Stimulated activated naive B cell treated with anti-CD40 and anti-IgM and Interleukin-4, amounts not matched to agents 10 μg/mL and 1 μg/mL and 100 μg/mL, for 72 hours (primary cell): ENCODE data around the gene BAZ2B.

Experiments used
- ATAC-seq, 2 donors: fragments of 150-1000 bp; cut with Tn5 transposase; replicated peaks; 2 replicates each; pipeline ENCODE4 v1.10.0; 2021; ENCODE audit warnings: moderate library complexity in 1 of 2
- DNase-seq: peaks from one replicate; pipeline ENCODE4 v3.0.0; 2021
- H3K27ac Mint-ChIP-seq: one replicate; pipeline ENCODE4 v1.8.0; 2022; ENCODE audit warnings: mild to moderate bottlenecking, mixed read lengths
- H3K27me3 Mint-ChIP-seq, 2 donors: one replicate each; pipeline ENCODE4 v1.8.0; 2022; ENCODE audit warnings: mixed read lengths in 2 of 2
- H3K36me3 Mint-ChIP-seq, 2 donors: one replicate each; pipeline ENCODE4 v1.8.0; 2022; ENCODE audit warnings: mixed read lengths in 2 of 2, mild to moderate bottlenecking in 1 of 2
- H3K4me1 Mint-ChIP-seq, 2 donors: one replicate each; pipeline ENCODE4 v1.8.0; 2022; ENCODE audit warnings: mixed read lengths in 2 of 2, mild to moderate bottlenecking in 1 of 2
- H3K4me3 Mint-ChIP-seq, 2 donors: one replicate each; pipeline ENCODE4 v1.8.0; 2022; ENCODE audit warnings: mild to moderate bottlenecking in 2 of 2, mixed read lengths in 2 of 2, moderate library complexity in 1 of 2
- H3K9me3 Mint-ChIP-seq, 2 donors: one replicate each; pipeline ENCODE4 v1.8.0; 2022; ENCODE audit warnings: mixed read lengths in 2 of 2, mild to moderate bottlenecking in 1 of 2

Gene BAZ2B

DNA sequence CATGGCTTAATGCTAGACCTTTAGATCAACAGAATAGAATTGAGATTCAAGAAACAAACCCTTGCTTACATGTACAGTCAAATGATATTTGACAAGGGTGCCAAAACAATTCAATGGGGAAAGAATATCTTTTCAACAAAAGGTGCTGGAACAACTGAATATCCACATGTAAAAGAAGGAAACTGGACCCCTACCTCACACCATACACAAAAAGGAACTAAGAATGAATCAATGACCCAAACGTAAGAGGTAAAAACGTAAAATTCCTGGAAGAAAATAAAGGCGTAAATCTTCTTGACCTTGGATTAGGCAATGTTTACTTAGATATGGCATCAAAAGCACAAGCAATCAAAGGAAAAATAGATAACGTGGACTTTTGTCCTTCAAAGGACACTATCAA lies 43.1 kb downstream of the BAZ2B start:
- Mint-ChIP-seq H3K27me3 (no peaks in the 10 kb centered on the region), H3K9me3 (peaks cover 4 to 9% of the 10 kb centered on the region in 2 donors), H3K4me3 (no peak overlapping the region), H3K27ac (no peak overlapping the region), H3K36me3 (peaks cover 3 to 14% of the 10 kb centered on the region in 2 donors), H3K4me1 (no peaks in the 10 kb centered on the region)
- DNase-seq (no peak), ATAC-seq (no peak)

DNA sequence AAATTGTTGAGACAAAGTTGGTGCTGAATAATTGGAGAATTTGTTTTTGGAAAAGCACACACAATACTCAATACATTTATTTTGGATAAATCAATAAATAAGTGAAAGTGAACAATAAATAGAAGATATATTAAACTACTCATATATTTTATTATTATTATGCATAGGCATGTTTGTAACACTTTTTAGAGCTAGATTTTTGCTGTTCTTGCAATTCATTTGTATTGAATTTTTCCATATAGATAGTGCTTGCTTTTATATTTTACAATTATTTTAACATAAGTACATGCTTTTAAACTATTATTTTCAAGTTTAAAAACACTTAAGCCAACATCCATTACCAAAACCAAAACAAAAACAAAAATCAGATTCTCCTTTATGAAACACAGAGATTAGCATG lies 43.9 kb downstream of the BAZ2B start:
- peaks cover 3 to 14% of the 10 kb centered on the region in 2 donors for H3K36me3 Mint-ChIP-seq
- H3K9me3 Mint-ChIP-seq: peaks cover 4 to 9% of the 10 kb centered on the region in 2 donors

DNA sequence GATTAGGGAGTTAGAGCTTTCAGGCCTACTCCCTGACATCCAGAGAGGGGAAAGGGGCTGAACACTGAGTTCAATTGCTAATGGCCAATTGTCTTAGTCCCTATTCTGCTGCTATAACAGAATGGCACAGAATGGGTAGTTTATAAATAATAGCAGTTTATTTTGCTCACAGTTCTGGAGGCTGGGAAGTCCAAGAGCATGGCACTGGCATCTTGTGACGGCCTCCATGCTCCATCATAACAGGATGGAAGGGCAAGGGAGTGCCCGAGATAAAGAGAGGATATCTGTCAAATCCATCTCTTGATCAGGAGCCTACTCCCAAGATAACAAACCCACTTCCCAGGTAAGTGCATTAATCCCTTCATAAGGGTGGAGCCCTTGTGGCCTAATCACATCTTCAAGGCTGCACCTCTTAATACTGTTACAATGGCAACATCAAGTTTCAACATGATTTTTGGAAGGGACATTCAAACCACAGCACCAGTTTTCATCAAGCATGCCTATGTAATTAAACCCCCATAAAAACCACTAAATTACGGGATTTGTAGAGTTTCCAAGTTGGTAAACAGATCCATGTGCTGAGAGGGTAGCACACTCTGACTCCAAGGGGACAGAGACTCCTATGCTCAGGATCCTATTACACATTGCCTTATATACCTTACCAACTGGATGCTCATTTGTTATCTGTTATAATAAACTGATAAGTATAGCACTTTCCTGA lies 44.6 kb downstream of the BAZ2B start:
- H3K4me3 Mint-ChIP-seq: no peak overlapping the region
- DNase-seq (no peak), ATAC-seq (no peak)
- H3K27ac Mint-ChIP-seq: no peak overlapping the region
- H3K9me3 Mint-ChIP-seq: peaks cover 4 to 9% of the 10 kb centered on the region in 2 donors
- peaks cover 3 to 14% of the 10 kb centered on the region in 2 donors for H3K36me3 Mint-ChIP-seq
- no peaks in the 10 kb centered on the region for H3K27me3 Mint-ChIP-seq
- no peaks in the 10 kb centered on the region for H3K4me1 Mint-ChIP-seq

More for the DNA sequence above, 43.9 kb downstream of the BAZ2B start:
- H3K27ac Mint-ChIP-seq: no peak overlapping the region
- DNase-seq: no peak
- no peak overlapping the region for H3K4me3 Mint-ChIP-seq
- no peaks in the 10 kb centered on the region for H3K27me3 Mint-ChIP-seq
- no peak for ATAC-seq
- H3K4me1 Mint-ChIP-seq: no peaks in the 10 kb centered on the region

DNA sequence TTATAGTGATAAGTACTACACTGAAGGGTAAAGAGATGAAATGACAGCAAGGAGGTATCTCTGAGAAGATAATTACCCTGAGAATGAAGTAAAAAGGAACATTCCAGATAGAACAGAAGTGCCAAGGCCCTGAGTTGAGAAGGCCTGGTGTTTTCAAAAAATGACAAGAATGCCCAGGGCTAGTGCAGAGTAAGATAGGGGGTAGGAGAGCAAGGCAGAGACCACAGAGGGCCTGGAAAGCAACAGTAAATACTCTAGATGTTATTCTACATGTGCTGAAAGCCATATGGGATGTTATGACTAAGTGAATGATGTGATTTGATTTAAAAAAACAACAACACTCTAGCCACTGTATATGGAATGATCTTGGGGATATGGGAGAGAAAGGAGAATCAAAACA lies 52.3 kb downstream of the BAZ2B start:
- H3K27ac Mint-ChIP-seq: no peak overlapping the region
- peaks cover 0 to 4% of the 10 kb centered on the region in 2 donors for H3K36me3 Mint-ChIP-seq
- no peaks in the 10 kb centered on the region for H3K9me3 Mint-ChIP-seq
- DNase-seq: no peak
- ATAC-seq: no peak
- H3K27me3 Mint-ChIP-seq: no peaks in the 10 kb centered on the region
- H3K4me1 Mint-ChIP-seq: no peaks in the 10 kb centered on the region
- no peak overlapping the region for H3K4me3 Mint-ChIP-seq

DNA sequence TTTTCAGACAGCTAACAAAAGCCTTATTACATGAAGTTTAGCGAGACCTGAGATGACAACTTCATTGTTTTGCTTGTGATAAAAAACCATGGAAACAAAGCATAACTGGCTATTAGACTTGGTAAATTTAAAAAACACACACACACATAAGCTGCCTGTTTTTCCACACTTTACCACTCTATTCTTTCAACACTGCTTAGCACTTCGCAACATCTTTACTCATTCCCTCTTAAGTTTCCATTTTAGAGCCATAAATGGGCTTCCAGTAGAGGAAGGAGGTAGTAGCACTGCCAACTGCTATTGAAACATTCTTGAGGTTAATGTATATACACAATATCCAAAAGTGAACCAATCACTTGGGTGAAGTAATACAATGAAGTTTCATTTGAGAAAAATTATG lies 54.1 kb downstream of the BAZ2B start:
- no peaks in the 10 kb centered on the region for H3K9me3 Mint-ChIP-seq
- ATAC-seq (no peak), DNase-seq (no peak)
- no peaks in the 10 kb centered on the region for H3K27me3 Mint-ChIP-seq
- peaks cover 0 to 4% of the 10 kb centered on the region in 2 donors for H3K36me3 Mint-ChIP-seq
- no peak overlapping the region for H3K4me3 Mint-ChIP-seq
- H3K27ac Mint-ChIP-seq: no peak overlapping the region
- H3K4me1 Mint-ChIP-seq: no peaks in the 10 kb centered on the region

DNA sequence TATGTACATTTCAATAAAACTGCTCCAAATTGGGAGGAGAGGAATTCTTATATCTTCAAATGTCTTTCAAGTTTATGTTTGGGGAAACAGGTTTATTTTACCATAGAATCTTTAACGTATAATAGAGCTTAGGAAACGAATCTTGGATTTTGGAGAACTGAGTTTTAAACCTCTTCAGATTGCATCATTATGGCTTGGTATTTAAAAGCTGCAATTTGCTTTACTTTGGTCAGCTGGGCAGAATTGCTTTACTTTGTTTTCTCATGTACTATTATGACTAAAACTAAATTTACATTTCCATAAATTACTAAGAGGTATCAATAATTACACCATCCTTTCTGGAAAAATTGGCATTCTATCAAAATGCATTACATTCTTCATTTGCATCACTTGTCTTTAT lies 54.6 kb downstream of the BAZ2B start:
- Mint-ChIP-seq H3K36me3 (peaks cover 0 to 4% of the 10 kb centered on the region in 2 donors), H3K4me3 (no peak overlapping the region), H3K27me3 (no peaks in the 10 kb centered on the region), H3K9me3 (no peaks in the 10 kb centered on the region), H3K27ac (no peak overlapping the region), H3K4me1 (no peaks in the 10 kb centered on the region)
- no peak for ATAC-seq
- DNase-seq: no peak

DNA sequence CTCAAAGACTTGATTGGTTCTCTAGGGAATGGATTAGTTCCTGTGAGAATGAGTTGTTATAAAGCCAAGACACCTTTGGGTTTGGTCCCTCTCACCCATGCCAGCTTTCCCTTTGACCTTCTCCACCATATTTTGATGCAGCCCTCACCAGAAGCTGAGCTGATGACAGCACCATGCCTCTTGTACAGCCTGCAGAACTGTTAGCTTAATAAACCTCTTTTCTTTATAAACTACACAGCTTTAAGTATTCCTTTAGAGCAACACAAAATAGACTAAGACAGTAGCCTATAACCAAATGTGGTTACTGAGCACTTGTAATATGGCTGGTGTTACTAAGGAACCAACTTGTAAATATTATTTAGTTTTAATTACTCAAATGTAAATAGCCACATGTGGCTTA lies 55.1 kb downstream of the BAZ2B start:
- H3K27me3 Mint-ChIP-seq: no peaks in the 10 kb centered on the region
- ATAC-seq (no peak), DNase-seq (no peak)
- no peak overlapping the region for H3K4me3 Mint-ChIP-seq
- peaks cover 0 to 4% of the 10 kb centered on the region in 2 donors for H3K36me3 Mint-ChIP-seq
- no peaks in the 10 kb centered on the region for H3K4me1 Mint-ChIP-seq
- H3K27ac Mint-ChIP-seq: no peak overlapping the region
- no peaks in the 10 kb centered on the region for H3K9me3 Mint-ChIP-seq

DNA sequence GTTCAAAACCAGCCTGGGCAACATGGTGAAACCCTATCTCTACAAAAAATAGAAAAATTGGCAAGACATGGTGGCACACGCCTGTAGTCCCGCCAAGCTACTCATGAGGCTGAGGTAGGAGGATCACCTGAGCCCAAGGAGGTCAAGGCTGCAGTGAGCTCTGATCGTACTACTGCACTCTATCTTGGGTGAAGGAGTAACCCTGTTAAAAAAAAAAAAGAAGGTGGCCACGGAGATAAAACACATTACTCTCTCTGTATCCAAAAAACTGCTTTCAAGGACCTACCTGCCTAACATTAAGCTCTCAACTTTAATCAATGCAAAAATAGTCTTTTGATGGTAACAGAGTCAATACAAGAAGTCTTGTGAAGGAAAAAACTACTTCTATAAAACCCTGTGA lies 57.3 kb downstream of the BAZ2B start:
- H3K9me3 Mint-ChIP-seq: no peaks in the 10 kb centered on the region
- no peaks in the 10 kb centered on the region for H3K4me1 Mint-ChIP-seq
- H3K27me3 Mint-ChIP-seq: no peaks in the 10 kb centered on the region
- DNase-seq (no peak), ATAC-seq (no peak)
- H3K36me3 Mint-ChIP-seq: no peaks in the 10 kb centered on the region
- H3K4me3 Mint-ChIP-seq: no peak overlapping the region
- no peak overlapping the region for H3K27ac Mint-ChIP-seq

DNA sequence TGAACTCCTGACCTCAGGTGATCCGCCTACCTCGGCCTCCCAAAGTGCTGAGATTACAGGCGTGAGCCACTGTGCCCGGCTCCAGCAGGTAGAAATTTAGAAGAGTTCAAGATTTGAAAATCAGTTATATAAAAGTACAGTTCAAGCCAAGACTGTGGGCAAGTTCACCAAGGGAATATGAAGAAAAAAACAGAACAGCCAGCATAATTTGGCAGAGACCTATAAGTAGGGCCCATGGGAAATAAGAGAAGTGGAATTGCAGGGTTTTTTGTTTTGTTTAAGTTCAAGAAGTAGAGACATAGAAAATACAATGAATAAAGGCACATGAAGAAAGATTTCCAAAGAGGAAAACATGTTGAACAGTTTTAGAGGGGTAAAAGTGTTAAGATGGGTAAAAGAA lies 57.9 kb downstream of the BAZ2B start:
- H3K27me3 Mint-ChIP-seq: no peaks in the 10 kb centered on the region
- ATAC-seq (no peak), DNase-seq (no peak)
- H3K9me3 Mint-ChIP-seq: no peaks in the 10 kb centered on the region
- H3K4me1 Mint-ChIP-seq: no peaks in the 10 kb centered on the region
- H3K36me3 Mint-ChIP-seq: no peaks in the 10 kb centered on the region
- no peak overlapping the region for H3K4me3 Mint-ChIP-seq
- H3K27ac Mint-ChIP-seq: no peak overlapping the region

DNA sequence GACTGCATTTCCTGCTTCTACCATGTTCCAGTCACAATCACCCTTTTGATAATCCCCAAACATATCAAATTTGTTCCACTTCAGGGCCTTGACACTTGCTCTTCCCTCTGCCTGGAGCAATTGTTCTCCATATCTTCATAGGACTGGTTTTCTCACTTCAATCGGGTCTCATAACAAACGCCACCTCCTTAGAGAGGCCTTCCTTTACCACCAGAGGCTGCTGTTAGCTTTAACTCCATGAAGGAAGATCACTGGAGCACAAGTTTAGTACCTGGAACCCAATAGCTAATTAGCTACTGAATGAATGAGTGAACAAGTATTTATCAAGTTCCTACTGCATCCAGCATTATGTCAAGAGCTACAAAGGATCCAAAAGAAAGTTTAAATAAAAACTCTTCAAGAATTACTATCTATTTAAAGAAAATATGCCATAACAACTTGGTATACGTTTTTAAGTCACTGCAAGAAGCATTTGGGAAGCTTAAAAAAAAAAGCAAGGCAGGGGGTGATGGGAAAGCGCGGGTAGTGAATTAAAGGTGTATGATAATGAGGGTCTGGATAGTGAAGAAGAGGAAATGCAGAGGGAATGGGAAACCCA lies 58.8 kb downstream of the BAZ2B start:
- no peaks in the 10 kb centered on the region for H3K9me3 Mint-ChIP-seq
- ATAC-seq: peak in 1 of 2 donors; percentile 31
- H3K4me1 Mint-ChIP-seq: no peaks in the 10 kb centered on the region
- H3K27ac Mint-ChIP-seq: no peak overlapping the region
- H3K4me3 Mint-ChIP-seq: no peak overlapping the region
- no peak for DNase-seq
- no peaks in the 10 kb centered on the region for H3K36me3 Mint-ChIP-seq
- H3K27me3 Mint-ChIP-seq: no peaks in the 10 kb centered on the region

DNA sequence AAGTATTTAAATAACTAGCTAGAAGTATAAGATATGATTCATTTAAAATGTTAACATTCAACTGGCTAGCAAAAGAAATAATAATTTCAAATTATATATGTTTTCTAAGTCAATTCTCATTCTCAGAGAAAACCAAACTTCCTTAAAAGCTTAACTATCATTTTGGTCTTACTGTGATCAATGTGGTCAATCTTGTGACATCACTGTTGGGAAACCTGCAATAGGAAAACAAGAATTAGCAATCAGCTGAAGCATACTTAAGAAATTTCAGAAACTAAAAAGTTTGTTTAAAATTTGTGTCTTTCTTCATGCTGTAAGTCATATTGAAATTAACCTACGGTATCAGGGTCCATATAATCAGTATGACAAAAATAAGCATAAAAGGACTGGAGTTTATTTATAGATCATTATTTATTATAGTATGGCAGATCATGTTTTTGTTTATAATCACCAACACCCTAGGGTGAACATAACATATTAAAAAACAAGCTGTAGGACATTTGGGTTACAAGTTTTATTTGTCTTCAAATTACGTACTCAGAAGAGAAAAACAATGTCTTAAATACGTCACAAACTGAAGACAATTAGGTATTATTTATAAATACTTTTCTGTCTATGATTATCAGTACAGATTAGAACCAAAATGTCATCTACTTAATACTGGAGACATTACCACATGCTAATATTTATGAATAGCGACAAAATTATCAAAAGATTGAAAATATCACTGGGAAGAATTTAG lies 60.5 kb downstream of the BAZ2B start:
- ATAC-seq (no peak), DNase-seq (no peak)
- no peaks in the 10 kb centered on the region for H3K36me3 Mint-ChIP-seq
- H3K9me3 Mint-ChIP-seq: no peaks in the 10 kb centered on the region
- no peaks in the 10 kb centered on the region for H3K27me3 Mint-ChIP-seq
- H3K4me1 Mint-ChIP-seq: no peaks in the 10 kb centered on the region
- no peak overlapping the region for H3K4me3 Mint-ChIP-seq
- no peak overlapping the region for H3K27ac Mint-ChIP-seq

DNA sequence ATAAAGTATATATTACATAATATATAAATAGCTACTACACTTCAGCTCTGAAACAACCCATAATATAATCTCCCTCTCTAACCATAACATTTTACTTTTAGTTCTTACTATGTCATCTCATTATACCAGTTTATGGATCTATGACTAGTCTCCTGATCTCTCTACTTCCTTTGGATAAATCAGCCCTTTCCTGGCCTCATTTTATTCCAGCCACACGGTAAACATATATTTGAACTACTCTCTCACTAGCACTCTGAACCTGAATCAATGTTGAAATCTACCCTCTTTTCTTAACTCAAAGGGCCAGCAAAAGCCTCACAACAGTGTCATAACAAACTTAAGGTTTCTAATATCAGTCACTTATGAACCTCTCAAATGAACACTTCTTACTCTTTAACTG lies 62.6 kb downstream of the BAZ2B start:
- Mint-ChIP-seq H3K4me3 (no peak overlapping the region), H3K27ac (no peak overlapping the region), H3K9me3 (peaks cover 0 to 2% of the 10 kb centered on the region in 2 donors), H3K4me1 (peaks cover 3 to 6% of the 10 kb centered on the region in 2 donors), H3K36me3 (no peaks in the 10 kb centered on the region), H3K27me3 (no peaks in the 10 kb centered on the region)
- no peak for DNase-seq
- ATAC-seq: no peak

DNA sequence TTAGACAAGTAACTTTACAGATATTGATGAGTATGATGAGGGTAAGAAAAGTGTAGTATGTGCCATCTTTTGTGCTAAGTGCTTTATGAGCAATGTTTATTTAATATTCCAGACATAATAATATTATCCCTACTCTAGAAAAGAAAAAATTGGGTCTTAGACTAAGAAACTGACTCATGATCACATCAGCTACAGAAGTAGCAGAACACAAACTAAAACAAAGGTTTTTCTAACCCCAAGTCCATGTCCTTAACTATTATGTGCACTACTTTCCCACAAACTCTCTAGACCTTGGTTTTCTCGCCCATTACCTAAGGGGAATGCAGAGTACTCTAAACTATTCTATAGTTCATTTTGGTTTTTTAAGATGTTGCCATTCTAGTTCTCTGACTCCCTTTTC lies 64.5 kb downstream of the BAZ2B start:
- ATAC-seq: no peak
- no peak overlapping the region for H3K27ac Mint-ChIP-seq
- H3K36me3 Mint-ChIP-seq: no peaks in the 10 kb centered on the region
- no peak for DNase-seq
- no peak overlapping the region for H3K4me3 Mint-ChIP-seq
- H3K27me3 Mint-ChIP-seq: no peaks in the 10 kb centered on the region
- peaks cover 3 to 6% of the 10 kb centered on the region in 2 donors for H3K4me1 Mint-ChIP-seq
- H3K9me3 Mint-ChIP-seq: peaks cover 0 to 2% of the 10 kb centered on the region in 2 donors

DNA sequence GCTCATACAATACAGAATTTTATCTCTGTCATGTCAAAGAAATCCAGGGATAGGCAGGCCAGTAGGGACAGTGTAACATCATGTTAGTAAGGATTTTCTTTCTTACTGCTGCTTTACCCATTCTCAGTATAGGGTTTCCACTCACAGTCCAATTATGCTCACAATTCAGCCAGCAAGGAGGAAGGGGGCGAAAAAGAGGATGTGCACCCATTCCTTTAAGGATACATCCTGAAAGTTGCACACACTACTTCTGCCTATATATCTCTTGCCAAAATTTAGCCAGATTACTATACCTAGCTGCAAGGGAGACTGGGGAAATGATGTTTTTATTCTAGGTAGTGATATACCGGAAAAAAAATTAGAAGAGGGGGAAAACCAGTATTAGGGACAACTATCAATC lies 66.1 kb downstream of the BAZ2B start:
- H3K27me3 Mint-ChIP-seq: no peaks in the 10 kb centered on the region
- no peak overlapping the region for H3K4me3 Mint-ChIP-seq
- DNase-seq (no peak), ATAC-seq (no peak)
- no peak overlapping the region for H3K27ac Mint-ChIP-seq
- no peaks in the 10 kb centered on the region for H3K36me3 Mint-ChIP-seq
- H3K9me3 Mint-ChIP-seq: peaks cover 0 to 2% of the 10 kb centered on the region in 2 donors
- H3K4me1 Mint-ChIP-seq: peaks cover 3 to 6% of the 10 kb centered on the region in 2 donors

DNA sequence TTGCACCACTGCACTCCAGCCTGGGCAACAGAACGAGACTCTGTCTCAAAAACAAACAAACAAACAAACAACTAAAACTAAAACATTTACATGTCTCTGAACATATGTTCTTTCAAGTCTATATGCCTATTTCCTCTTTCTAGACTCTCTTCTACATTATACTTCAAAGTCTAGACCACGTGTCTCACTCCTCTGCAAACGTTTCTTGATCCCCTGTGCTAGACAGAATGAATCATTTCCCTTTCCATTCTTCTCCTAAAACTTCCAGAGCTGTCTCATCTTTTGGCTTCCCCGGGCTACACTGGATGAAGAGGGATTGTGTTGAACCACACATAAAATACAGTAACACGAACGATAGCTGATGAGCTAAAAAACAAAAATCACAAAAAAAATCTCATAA lies 67.1 kb downstream of the BAZ2B start:
- H3K36me3 Mint-ChIP-seq: no peaks in the 10 kb centered on the region
- DNase-seq (no peak), ATAC-seq (peak in 1 of 2 donors; percentile 62)
- H3K27ac Mint-ChIP-seq: no peak overlapping the region
- H3K4me1 Mint-ChIP-seq: peaks cover 3 to 6% of the 10 kb centered on the region in 2 donors
- no peaks in the 10 kb centered on the region for H3K27me3 Mint-ChIP-seq
- H3K4me3 Mint-ChIP-seq: no peak overlapping the region
- H3K9me3 Mint-ChIP-seq: peaks cover 0 to 2% of the 10 kb centered on the region in 2 donors
